Measurements from ENCODE around the gene TCFL5.

- no peak for TF ChIP-seq CTCF (IDR thresholded peaks at IDR 0.05)
- TF ChIP-seq POLR2A (IDR thresholded peaks at IDR 0.05), result no peak
Measured at GRCh38 chr20:62895539-62895938, 33.9 kb upstream of the TCFL5 start.

Measured in esophagus squamous epithelium (tissue), 4 donors.